HepG2 (cell line): ENCODE data around the gene PIM1. TPM values are rescaled to one million over a fixed set of nuclear protein-coding genes. Genes with fewer than 3 reads are reported as not detected.

Experiments used
- CEBPG ChIP-seq: IDR thresholded peaks from 2 replicates; pipeline ENCODE4 v1.6.1; 2016
- FOSL2 ChIP-seq: sonication (generic); formaldehyde crosslinking; IDR thresholded peaks from 2 replicates; pipeline ENCODE4 v1.4.0; 2020; ENCODE audit warnings: missing genetic modification reagents
- KDM4B ChIP-seq: sonication (generic); formaldehyde crosslinking; IDR thresholded peaks from 2 replicates; pipeline ENCODE4 v1.4.0; 2020; ENCODE audit warnings: missing genetic modification reagents
- LCORL ChIP-seq, 2 experiments: fragments of 450-650 bp in 1 of 2; sonication (generic) in 1 of 2; formaldehyde crosslinking in 1 of 2; IDR thresholded peaks; 2 replicates each; pipeline versions ENCODE4 v1.5.0 to v1.6.1; 2017 to 2020; ENCODE audit warnings: antibody characterized with exemption in 1 of 2, missing genetic modification reagents in 1 of 2
- NFE2L1 ChIP-seq: sonication (generic); formaldehyde crosslinking; IDR thresholded peaks from 2 replicates; pipeline ENCODE4 v1.4.0; 2020; ENCODE audit warnings: missing genetic modification reagents, mild to moderate bottlenecking, borderline replicate concordance
- SKI ChIP-seq: fragments of 450-650 bp; IDR thresholded peaks from one replicate; pipeline ENCODE4 v1.6.1; 2018; ENCODE audit warnings: mild to moderate bottlenecking; ENCODE audit not compliant: partially characterized antibody
- SKIL ChIP-seq: sonication (generic); formaldehyde crosslinking; IDR thresholded peaks from 2 replicates; pipeline ENCODE4 v1.8.0; 2022; ENCODE audit warnings: missing genetic modification reagents, mild to moderate bottlenecking, moderate library complexity, borderline replicate concordance
- TEF ChIP-seq: sonication (generic); formaldehyde crosslinking; IDR thresholded peaks from 2 replicates; pipeline ENCODE4 v1.5.0; 2020; ENCODE audit warnings: missing genetic modification reagents
- TFE3 ChIP-seq: IDR thresholded peaks from 2 replicates; pipeline ENCODE4 v1.6.1; 2016
- TRAFD1 ChIP-seq: sonication (generic); formaldehyde crosslinking; IDR thresholded peaks from 2 replicates; pipeline ENCODE4 v1.5.1; 2020; ENCODE audit warnings: missing genetic modification reagents, mild to moderate bottlenecking, borderline replicate concordance
- ZBTB38 ChIP-seq: sonication (generic); formaldehyde crosslinking; IDR thresholded peaks from 2 replicates; pipeline ENCODE4 v1.5.1; 2020; ENCODE audit warnings: mild to moderate bottlenecking, missing genetic modification reagents
- ZNF337 ChIP-seq: sonication (generic); formaldehyde crosslinking; IDR thresholded peaks from 2 replicates; pipeline ENCODE4 v1.5.1; 2020; ENCODE audit warnings: missing genetic modification reagents, low read depth, mild to moderate bottlenecking, borderline replicate concordance
- ZNF549 ChIP-seq: sonication (generic); formaldehyde crosslinking; IDR thresholded peaks from 2 replicates; pipeline ENCODE4 v1.5.0; 2020; ENCODE audit warnings: missing genetic modification reagents
- ZNF644 ChIP-seq: IDR thresholded peaks from 2 replicates; pipeline ENCODE4 v1.6.1; 2016; ENCODE audit warnings: low read depth
- ZNF781 ChIP-seq: sonication (generic); formaldehyde crosslinking; IDR thresholded peaks from 2 replicates; pipeline ENCODE4 v1.5.1; 2020; ENCODE audit warnings: borderline replicate concordance, mild to moderate bottlenecking, missing genetic modification reagents; ENCODE audit errors: not compliant biosample characterization
- polyA plus RNA-seq, 8 experiments: library from polyadenylated mRNA; depleted of rRNA in 3 of 8; stranded (reverse) in 7 of 8; unstranded in 1 of 8; fragments of >200 nt; fragmentation: Illumina TruSeq in 4 of 8; extraction: Trizol in 4 of 8; gene quantifications; 2 replicates each; pipeline versions ENCODE4 v1.2.1 to v1.2.3, GENCODE V29; 2011 to 2016; ENCODE audit warnings: low read depth in 4 of 8, missing spikeins in 1 of 8, mixed read lengths in 1 of 8; ENCODE audit not compliant: insufficient read depth in 1 of 8
- total RNA-seq, 5 experiments: library from RNA; depleted of rRNA; stranded (reverse); fragments of >200 nt; fragmentation: Illumina TruSeq; extraction: Trizol; gene quantifications; 2 replicates each; pipeline ENCODE4 v1.2.3, GENCODE V29; 2016; ENCODE audit warnings: low read depth in 1 of 5
- TF ChIP-seq, protein P1 (sequence below): sonication (generic); formaldehyde crosslinking; IDR thresholded peaks from 2 replicates; pipeline ENCODE4 v1.4.0; 2020; ENCODE audit warnings: missing genetic modification reagents, borderline replicate concordance
- TF ChIP-seq, protein P2 (sequence below): sonication (generic); formaldehyde crosslinking; conservative IDR thresholded peaks from 2 replicates; pipeline ENCODE4 v1.4.0; 2020; ENCODE audit warnings: missing genetic modification reagents

Gene PIM1
- total and polyA plus RNA-seq, 2 of the 13 experiments (the other 11 are each of a cell fraction or from before 2014, with no cell fraction given), result 29.4 to 117 TPM

GRCh38 chr6:37171970-37172812 lies 2.2 kb downstream of the PIM1 start (continued):
- TF ChIP-seq TEF (no peak), SKI (peak; percentile 77), CEBPG (CRISPR knock-in tag) (peak; percentile 61), ZNF549 (CRISPR knock-in tag) (no peak), NFE2L1 (no peak), ZNF781 (CRISPR knock-in tag) (peak; percentile 37), ZNF337 (CRISPR knock-in tag) (no peak), ZBTB38 (CRISPR knock-in tag) (no peak; the same call in 1 of the 2 replicates), TFE3 (CRISPR knock-in tag) (peak; percentile 96), FOSL2 (CRISPR knock-in tag) (peak; percentile 90), LCORL (IDR thresholded peaks at IDR 0.05) (peak; percentile 64), LCORL (CRISPR knock-in tag; IDR thresholded peaks at IDR 0.05) (peak; percentile 88), TRAFD1 (CRISPR knock-in tag) (no peak; the same call in 1 of the 2 replicates), KDM4B (CRISPR knock-in tag) (peak; percentile 34; the same call in 1 of the 2 replicates), SKIL (CRISPR knock-in tag) (peak; percentile 43; the same call in 1 of the 2 replicates), ZNF644 (CRISPR knock-in tag) (no peak)
- TF ChIP-seq, protein P1, sequence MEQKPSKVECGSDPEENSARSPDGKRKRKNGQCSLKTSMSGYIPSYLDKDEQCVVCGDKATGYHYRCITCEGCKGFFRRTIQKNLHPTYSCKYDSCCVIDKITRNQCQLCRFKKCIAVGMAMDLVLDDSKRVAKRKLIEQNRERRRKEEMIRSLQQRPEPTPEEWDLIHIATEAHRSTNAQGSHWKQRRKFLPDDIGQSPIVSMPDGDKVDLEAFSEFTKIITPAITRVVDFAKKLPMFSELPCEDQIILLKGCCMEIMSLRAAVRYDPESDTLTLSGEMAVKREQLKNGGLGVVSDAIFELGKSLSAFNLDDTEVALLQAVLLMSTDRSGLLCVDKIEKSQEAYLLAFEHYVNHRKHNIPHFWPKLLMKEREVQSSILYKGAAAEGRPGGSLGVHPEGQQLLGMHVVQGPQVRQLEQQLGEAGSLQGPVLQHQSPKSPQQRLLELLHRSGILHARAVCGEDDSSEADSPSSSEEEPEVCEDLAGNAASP (CRISPR knock-in tag), result peak; percentile 89
- TF ChIP-seq, protein P2, sequence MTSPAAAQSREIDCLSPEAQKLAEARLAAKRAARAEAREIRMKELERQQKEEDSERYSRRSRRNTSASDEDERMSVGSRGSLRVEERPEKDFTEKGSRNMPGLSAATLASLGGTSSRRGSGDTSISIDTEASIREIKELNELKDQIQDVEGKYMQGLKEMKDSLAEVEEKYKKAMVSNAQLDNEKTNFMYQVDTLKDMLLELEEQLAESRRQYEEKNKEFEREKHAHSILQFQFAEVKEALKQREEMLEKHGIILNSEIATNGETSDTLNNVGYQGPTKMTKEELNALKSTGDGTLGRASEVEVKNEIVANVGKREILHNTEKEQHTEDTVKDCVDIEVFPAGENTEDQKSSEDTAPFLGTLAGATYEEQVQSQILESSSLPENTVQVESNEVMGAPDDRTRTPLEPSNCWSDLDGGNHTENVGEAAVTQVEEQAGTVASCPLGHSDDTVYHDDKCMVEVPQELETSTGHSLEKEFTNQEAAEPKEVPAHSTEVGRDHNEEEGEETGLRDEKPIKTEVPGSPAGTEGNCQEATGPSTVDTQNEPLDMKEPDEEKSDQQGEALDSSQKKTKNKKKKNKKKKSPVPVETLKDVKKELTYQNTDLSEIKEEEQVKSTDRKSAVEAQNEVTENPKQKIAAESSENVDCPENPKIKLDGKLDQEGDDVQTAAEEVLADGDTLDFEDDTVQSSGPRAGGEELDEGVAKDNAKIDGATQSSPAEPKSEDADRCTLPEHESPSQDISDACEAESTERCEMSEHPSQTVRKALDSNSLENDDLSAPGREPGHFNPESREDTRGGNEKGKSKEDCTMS (CRISPR knock-in tag), result no peak
